Vagina (tissue), 2 donors: ENCODE results near the gene ACTR8. TPM values are rescaled to one million over a fixed set of nuclear protein-coding genes. Genes with fewer than 3 reads are reported as not detected.

Source experiments
- DNase-seq, 2 donors: peaks; one replicate each; pipeline ENCODE4 v3.0.0-alpha.2; 2017; ENCODE audit errors: extremely low spot score in 2 of 2
- H3K27ac ChIP-seq: fragments of 200-600 bp; sonication (generic); one replicate; pipeline ENCODE4 v1.5.1; 2019
- H3K27me3 ChIP-seq: fragments of 200-600 bp; sonication (generic); one replicate; pipeline ENCODE4 v1.5.1; 2019
- H3K36me3 ChIP-seq, 2 donors: fragments of 200-600 bp; sonication (generic); one replicate each; pipeline ENCODE4 v1.5.1; 2017 to 2019
- H3K4me1 ChIP-seq: fragments of 200-600 bp; sonication (generic); one replicate; pipeline ENCODE4 v1.5.1; 2019
- H3K4me3 ChIP-seq, 2 donors: fragments of 200-600 bp; sonication (generic); 1 replicate in 1 of 2; 2 replicates in 1 of 2; pipeline ENCODE4 v1.5.1; 2016 to 2019
- H3K9me3 ChIP-seq: fragments of 200-600 bp; sonication (generic); one replicate; pipeline ENCODE4 v1.5.1; 2019
- POLR2A ChIP-seq, 2 donors: fragments of 450-650 bp; IDR thresholded peaks; one replicate each; pipeline ENCODE4 v1.6.1; 2017; ENCODE audit warnings: antibody characterized with exemption in 2 of 2, mild to moderate bottlenecking in 2 of 2, moderate library complexity in 2 of 2
- POLR2AphosphoS5 ChIP-seq, 2 donors: sonication (generic); formaldehyde crosslinking; IDR thresholded peaks; one replicate each; pipeline ENCODE4 v1.9.0; 2017; ENCODE audit warnings: antibody characterized with exemption in 2 of 2, mild to moderate bottlenecking in 2 of 2, low read depth in 1 of 2; ENCODE audit not compliant: insufficient read depth in 1 of 2
- intact Hi-C: fragments of 100-400 bp; cut with DNase I; formaldehyde crosslinking; loops from one replicate; pipeline ENCODE4 v1.15.1; 2023
- total RNA-seq: library from RNA; depleted of rRNA; stranded (reverse); fragments of >200 nt; gene quantifications from one replicate; pipeline ENCODE4 v1.2.3, GENCODE V29; 2016
- TF ChIP-seq, protein P1 (sequence below), 3 experiments: fragments of 450-650 bp in 2 of 3; fragments of 200-600 bp in 1 of 3; sonication (generic) in 1 of 3; IDR thresholded peaks; one replicate each; pipeline ENCODE4 v1.5.1; 2017 to 2019; ENCODE audit warnings: antibody characterized with exemption in 3 of 3, mild to moderate bottlenecking in 2 of 3, moderate library complexity in 2 of 3

ACTR8 gene
- total RNA-seq, 1 donor from 2014 or later, result 18.4 TPM

DNA sequence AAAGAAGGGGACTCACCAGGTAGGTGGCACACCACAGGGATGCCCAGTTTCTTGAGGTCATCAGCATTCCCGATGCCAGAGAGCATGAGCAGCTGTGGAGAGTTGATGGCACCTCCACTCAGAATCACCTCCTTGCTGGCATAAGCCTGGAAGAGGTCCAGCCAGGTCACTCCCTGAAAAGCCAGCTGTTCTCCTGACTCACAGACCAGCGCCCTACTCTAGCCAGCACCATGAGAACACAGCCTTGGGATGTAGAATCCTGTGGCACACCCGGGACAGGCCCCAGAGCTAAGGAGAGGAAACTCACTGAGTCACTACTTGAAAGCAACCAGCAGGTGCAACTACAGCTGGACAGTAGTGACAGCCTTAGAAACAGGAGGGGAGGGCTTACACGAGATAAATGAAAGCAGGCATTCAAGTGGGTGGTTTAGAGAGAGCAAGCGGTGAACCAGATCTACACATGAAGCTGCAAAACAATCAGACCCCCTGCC lies 60.3 kb downstream of the ACTR8 start:
- intact Hi-C loops, result no loop called here
- Histone ChIP-seq H3K4me1 (peaks cover 7% of the 10 kb centered on the region), H3K4me3 (no peak overlapping the region), H3K27ac (no peak overlapping the region), H3K36me3 (no peaks in the 10 kb centered on the region), H3K9me3 (no peaks in the 10 kb centered on the region), H3K27me3 (no peaks in the 10 kb centered on the region)
- TF ChIP-seq POLR2A (IDR thresholded peaks at IDR 0.05) (no peak), POLR2AphosphoS5 (IDR thresholded peaks at IDR 0.05; ENCODE audit: insufficient read depth in 1 of 2, low read depth in 1 of 2) (no peak)
- TF ChIP-seq, protein P1, sequence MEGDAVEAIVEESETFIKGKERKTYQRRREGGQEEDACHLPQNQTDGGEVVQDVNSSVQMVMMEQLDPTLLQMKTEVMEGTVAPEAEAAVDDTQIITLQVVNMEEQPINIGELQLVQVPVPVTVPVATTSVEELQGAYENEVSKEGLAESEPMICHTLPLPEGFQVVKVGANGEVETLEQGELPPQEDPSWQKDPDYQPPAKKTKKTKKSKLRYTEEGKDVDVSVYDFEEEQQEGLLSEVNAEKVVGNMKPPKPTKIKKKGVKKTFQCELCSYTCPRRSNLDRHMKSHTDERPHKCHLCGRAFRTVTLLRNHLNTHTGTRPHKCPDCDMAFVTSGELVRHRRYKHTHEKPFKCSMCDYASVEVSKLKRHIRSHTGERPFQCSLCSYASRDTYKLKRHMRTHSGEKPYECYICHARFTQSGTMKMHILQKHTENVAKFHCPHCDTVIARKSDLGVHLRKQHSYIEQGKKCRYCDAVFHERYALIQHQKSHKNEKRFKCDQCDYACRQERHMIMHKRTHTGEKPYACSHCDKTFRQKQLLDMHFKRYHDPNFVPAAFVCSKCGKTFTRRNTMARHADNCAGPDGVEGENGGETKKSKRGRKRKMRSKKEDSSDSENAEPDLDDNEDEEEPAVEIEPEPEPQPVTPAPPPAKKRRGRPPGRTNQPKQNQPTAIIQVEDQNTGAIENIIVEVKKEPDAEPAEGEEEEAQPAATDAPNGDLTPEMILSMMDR (IDR thresholded peaks at IDR 0.05), result no peak
- no peak for DNase-seq

DNA sequence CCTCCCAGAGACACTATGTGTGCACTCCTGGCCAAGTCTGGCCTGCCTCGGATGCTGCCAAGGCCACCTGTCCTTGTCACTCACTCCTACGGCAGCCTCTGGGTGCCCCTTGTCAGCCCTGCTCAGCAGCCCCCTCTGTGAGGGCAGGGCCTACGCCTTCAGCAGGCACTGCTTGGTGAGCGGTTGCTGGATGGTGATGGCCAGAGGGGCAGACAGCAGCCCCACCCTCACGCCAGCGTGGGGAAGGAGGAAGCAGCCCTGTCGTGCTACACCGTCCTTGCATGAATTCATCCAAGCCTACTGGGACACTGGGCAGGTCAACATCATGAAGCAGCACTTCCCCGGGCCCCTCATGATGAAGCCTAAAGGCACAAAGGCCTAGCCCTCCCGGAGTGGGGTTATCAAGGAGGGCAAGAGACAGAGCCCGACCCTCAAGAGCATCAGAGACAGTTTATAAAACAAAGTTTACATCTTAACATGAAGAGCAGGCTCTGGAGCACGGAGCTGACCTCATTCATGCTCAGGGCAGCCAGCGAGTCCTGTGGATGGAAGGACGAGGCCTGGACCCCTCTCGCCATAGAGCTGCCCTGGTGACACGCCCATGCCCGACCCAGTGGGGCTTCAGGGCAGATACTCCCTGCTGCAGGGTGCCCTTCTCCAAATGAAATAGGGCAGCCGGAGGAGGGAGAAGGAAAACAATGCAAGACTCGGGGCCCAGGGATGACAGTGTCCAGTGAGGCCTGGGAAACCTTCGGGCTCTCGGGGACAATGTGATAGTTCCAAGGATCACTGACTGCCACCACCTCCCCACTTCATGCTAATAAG lies 61.0 kb downstream of the ACTR8 start:
- no peaks in the 10 kb centered on the region for H3K27me3 ChIP-seq
- no peak overlapping the region for H3K27ac ChIP-seq
- no peak overlapping the region for H3K4me3 ChIP-seq
- intact Hi-C loops, result no loop called here
- H3K36me3 ChIP-seq, result no peaks in the 10 kb centered on the region
- TF ChIP-seq POLR2A (IDR thresholded peaks at IDR 0.05) (no peak), POLR2AphosphoS5 (IDR thresholded peaks at IDR 0.05; ENCODE audit: insufficient read depth in 1 of 2, low read depth in 1 of 2) (no peak)
- TF ChIP-seq, protein P1 (IDR thresholded peaks at IDR 0.05), result no peak
- H3K4me1 ChIP-seq, result peaks cover 7% of the 10 kb centered on the region
- no peak for DNase-seq
- no peaks in the 10 kb centered on the region for H3K9me3 ChIP-seq

DNA sequence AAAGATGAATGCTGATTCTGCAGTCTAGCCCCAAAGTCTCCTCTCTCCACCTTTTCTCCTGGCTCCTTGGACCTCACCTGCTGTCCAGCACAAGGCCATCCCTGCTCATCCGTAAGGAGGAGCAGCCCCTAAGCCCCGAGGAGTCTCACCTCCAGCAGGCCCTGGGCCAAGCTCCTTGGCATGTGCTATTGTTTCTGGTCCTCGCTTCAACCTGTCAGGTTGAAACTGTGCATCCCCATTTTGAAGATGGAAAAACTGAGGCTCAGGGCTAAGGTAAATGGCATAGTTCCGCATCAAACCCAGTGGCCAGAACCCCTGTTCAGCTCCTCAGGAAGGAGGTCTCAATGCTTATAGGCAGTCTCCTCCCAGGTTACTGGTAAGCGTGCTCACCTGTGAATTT lies 61.9 kb downstream of the ACTR8 start:
- no peak overlapping the region for H3K27ac ChIP-seq
- DNase-seq, result no peak
- H3K4me1 ChIP-seq, result peaks cover 7% of the 10 kb centered on the region
- intact Hi-C loops, result no loop called here
- H3K27me3 ChIP-seq, result no peaks in the 10 kb centered on the region
- no peaks in the 10 kb centered on the region for H3K36me3 ChIP-seq
- no peak for TF ChIP-seq POLR2A (IDR thresholded peaks at IDR 0.05)
- TF ChIP-seq, protein P1 (IDR thresholded peaks at IDR 0.05), result no peak
- TF ChIP-seq POLR2AphosphoS5 (IDR thresholded peaks at IDR 0.05; ENCODE audit: insufficient read depth in 1 of 2, low read depth in 1 of 2), result no peak
- no peak overlapping the region for H3K4me3 ChIP-seq
- H3K9me3 ChIP-seq, result no peaks in the 10 kb centered on the region

DNA sequence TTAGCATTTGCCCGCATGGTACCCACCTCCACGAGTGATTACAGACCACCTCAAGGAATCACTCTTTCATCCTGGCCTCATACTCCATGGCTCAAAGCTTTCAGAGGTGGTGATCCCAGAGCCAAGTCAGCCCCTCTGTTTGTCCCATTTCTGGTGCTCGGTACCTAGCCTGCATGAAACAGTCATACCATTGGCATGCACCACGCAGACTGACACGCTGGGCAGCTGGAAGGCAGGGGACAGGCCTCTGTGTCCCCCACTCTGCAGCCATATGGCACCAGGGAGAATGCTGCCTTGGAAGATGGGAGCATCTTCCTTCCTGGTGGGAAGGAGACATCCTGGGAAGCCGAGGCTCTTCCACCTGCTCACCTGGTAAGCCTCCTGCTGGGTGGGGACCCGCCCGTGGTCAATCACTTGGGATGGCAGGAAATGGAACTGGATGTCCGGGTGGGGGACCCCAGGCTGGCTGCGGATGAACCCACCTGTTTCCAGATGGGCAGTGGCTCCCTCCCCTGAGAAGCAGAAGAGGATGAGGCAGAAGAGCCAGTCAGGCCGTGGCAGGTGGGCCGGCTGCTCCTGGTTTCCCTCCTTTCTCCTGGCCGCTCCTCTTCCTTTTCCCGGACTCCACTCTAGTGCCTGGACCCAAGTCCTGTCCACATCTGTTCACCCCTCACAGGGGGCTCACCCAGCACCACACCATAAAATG lies 62.6 kb downstream of the ACTR8 start:
- TF ChIP-seq POLR2A (IDR thresholded peaks at IDR 0.05) (no peak), POLR2AphosphoS5 (IDR thresholded peaks at IDR 0.05; ENCODE audit: insufficient read depth in 1 of 2, low read depth in 1 of 2) (no peak)
- TF ChIP-seq, protein P1 (IDR thresholded peaks at IDR 0.05), result no peak
- H3K36me3 ChIP-seq, result no peaks in the 10 kb centered on the region
- intact Hi-C loops, result no loop called here
- DNase-seq, result no peak
- no peak overlapping the region for H3K27ac ChIP-seq
- no peaks in the 10 kb centered on the region for H3K27me3 ChIP-seq
- H3K4me1 ChIP-seq, result peaks cover 4% of the 10 kb centered on the region
- no peaks in the 10 kb centered on the region for H3K9me3 ChIP-seq
- H3K4me3 ChIP-seq, result no peak overlapping the region
